Heart right ventricle (tissue), 16 donors: Measurements from ENCODE around the gene TANGO2. TPM values are rescaled to one million over a fixed set of nuclear protein-coding genes. Genes with fewer than 3 reads are reported as not detected.

Experiments
- ATAC-seq, 8 donors: fragments of 200-7000 bp; cut with Tn5 transposase; one replicate each; pipeline ENCODE4 v1.9.1; 2020; ENCODE audit warnings: mild to moderate bottlenecking in 8 of 8, moderate library complexity in 8 of 8, moderate number of reproducible peaks in 1 of 8
- DNase-seq, 2 donors: peaks; one replicate each; pipeline ENCODE4 v3.0.0-alpha.2; 2020
- H3K27ac ChIP-seq, 10 donors: fragments of 200-600 bp; sonication (generic) in 2 of 10; one replicate each; pipeline versions ENCODE4 v1.5.0 to v1.8.0; 2020 to 2022; ENCODE audit warnings: mild to moderate bottlenecking in 3 of 10
- H3K27me3 ChIP-seq, 7 donors: fragments of 200-600 bp; one replicate each; pipeline ENCODE4 v1.8.0; 2021 to 2022; ENCODE audit warnings: mild to moderate bottlenecking in 2 of 7
- H3K36me3 ChIP-seq, 9 donors: fragments of 200-600 bp; sonication (generic) in 1 of 9; one replicate each; pipeline versions ENCODE4 v1.5.0 to v1.8.0; 2020 to 2022; ENCODE audit warnings: mild to moderate bottlenecking in 2 of 9
- H3K4me1 ChIP-seq, 9 donors: fragments of 200-600 bp; sonication (generic) in 1 of 9; one replicate each; pipeline versions ENCODE4 v1.5.0 to v1.8.0; 2020 to 2022; ENCODE audit warnings: mild to moderate bottlenecking in 4 of 9
- H3K4me3 ChIP-seq, 10 donors: fragments of 200-600 bp; sonication (generic) in 2 of 10; one replicate each; pipeline versions ENCODE4 v1.5.0 to v1.8.0; 2020 to 2022; ENCODE audit warnings: mild to moderate bottlenecking in 7 of 10, moderate library complexity in 2 of 10
- H3K9me3 ChIP-seq, 11 donors: fragments of 200-600 bp in 10 of 11; sonication (generic) in 2 of 11; one replicate each; pipeline versions ENCODE4 v1.5.0 to v1.8.0; 2013 to 2022; ENCODE audit warnings: mild to moderate bottlenecking in 2 of 11, control low read depth in 1 of 11, moderate library complexity in 1 of 11
- CTCF ChIP-seq, 9 donors: fragments of 200-600 bp; sonication (generic) in 2 of 9; IDR thresholded peaks; one replicate each; pipeline versions ENCODE4 v1.5.0 to v1.8.0; 2021 to 2022; ENCODE audit warnings: antibody characterized with exemption in 9 of 9, mild to moderate bottlenecking in 5 of 9, moderate library complexity in 1 of 9
- WGBS, 2 donors: extraction: QIAGEN DNeasy Blood & Tissue Kit; methylation state at CpG; one replicate each; pipeline ENCODE4 v1.1.7; 2013; ENCODE audit warnings: inconsistent platforms in 1 of 2; 5-methylcytosine and 5-hydroxymethylcytosine counted together
- intact Hi-C, 10 donors: fragments of 100-400 bp; cut with DNase I; formaldehyde crosslinking; loops; one replicate each; pipeline versions ENCODE4 v1.11.1 to v1.14.2; 2022
- long read RNA-seq, 3 donors: library from polyadenylated mRNA; unstranded; transcript quantifications; one replicate each; pipeline ENCODE4 v2.0.0, GENCODE V29; 2020 to 2021
- polyA plus RNA-seq, 2 donors: library from polyadenylated mRNA; stranded (reverse); fragments of 200-250 nt; gene quantifications; one replicate each; pipeline ENCODE4 v1.2.3, GENCODE V29; 2013
- total RNA-seq, 10 donors: library from RNA; stranded (reverse); fragmentation: NEBNext Ultra II Directional in 3 of 10; extraction: Animal tissue kit (Norgen Biotek cat#: 25700) in 3 of 10; gene quantifications; one replicate each; pipeline versions ENCODE4 v1.2.1 to v1.2.4, GENCODE V29; 2021 to 2023
- donor health status: Arrhythmogenic right ventricular cardiomyopathy.
- donor health status: ischemic (EF 13 %, LVEDD 7.1; RV severe dilation, severe dysfunction).
- donor health status: healthy with polysubstance abuse.
- donor health status: DM: no; HTN: yes; CAD: no.
- donor health status: DM: no; HTN: no; CAD: no.
- donor health status: ischemic (EF 25% LVEDD 6.9; RV normal size, moderate dysfunction).
- donor health status: ischemic (EF 25% LVEDD 5.7; RV mildly dilated, moderate dysfunction).
- donor health status: healthy.
- donor health status: DM: yes; HTN: yes; CAD: no.
- donor health status: Ischemic cardiomyopathy.
- donor health status: ischemic (EF 35%, LVEDD 5.7; RV mildly dilated, moderate dysfunction).
- donor health status: nonischemic (EF 11% LVEDD 7.7; RV severe dilation, severe dysfunction).
- donor health status: DM: yes; HTN: yes; CAD: no.
- donor health status: PGD.
- donor health status: ischemic (EF 29% LVEDD 5.4; RV normal size, mild dysfunction).
- donor health status: nonischemic (EF 23%, LVEDD 6.1; RV moderate dilation, normal function).

TANGO2 gene
- total RNA-seq (100 to 1,000 TPM in 3 of 10 donors, 10 to 100 TPM in 7; 51.6 to 139 (median 94.2) TPM), polyA plus RNA-seq (10 to 100 TPM; 34.1 to 65.8 TPM)
- long read RNA-seq, donor 1, transcript TANGO2-201 (9 exons, 2,273 nt): major isoform, 15 of 148 reads
- long read RNA-seq, donor 1, transcript TANGO2-217 (9 exons, 2,439 nt): minor isoform, 5 of 148 reads
- long read RNA-seq, donor 1, transcript TANGO2-202 (7 exons, 2,011 nt): minor isoform, 5 of 148 reads
- long read RNA-seq, donor 1, partial matches to known transcripts: 24 of 148 reads
- long read RNA-seq, donor 1, other reads (novel, unspliced or antisense): 94 of 148 reads
- long read RNA-seq, donor 2, transcript TANGO2-201 (9 exons, 2,273 nt): major isoform, 21 of 192 reads
- long read RNA-seq, donor 2, transcript TANGO2-217 (9 exons, 2,439 nt): minor isoform, 14 of 192 reads
- long read RNA-seq, donor 2, transcript TANGO2-202 (7 exons, 2,011 nt): minor isoform, 5 of 192 reads
- long read RNA-seq, donor 2, partial matches to known transcripts: 32 of 192 reads
- long read RNA-seq, donor 2, other reads (novel, unspliced or antisense): 116 of 192 reads
- long read RNA-seq, donor 3, transcript TANGO2-201 (9 exons, 2,273 nt): minor isoform, 46 of 540 reads
- long read RNA-seq, donor 3, transcript TANGO2-202 (7 exons, 2,011 nt): minor isoform, 11 of 540 reads
- long read RNA-seq, donor 3, transcript TANGO2-210 (8 exons, 2,084 nt): minor isoform, 21 of 540 reads
- long read RNA-seq, donor 3, transcript TANGO2-217 (9 exons, 2,439 nt): major isoform, 57 of 540 reads
- long read RNA-seq, donor 3, partial matches to known transcripts: 85 of 540 reads
- long read RNA-seq, donor 3, other reads (novel, unspliced or antisense): 305 of 540 reads

GRCh38 chr22:20020533-20021195 lies at the start of gene TANGO2:
TSS of gene TANGO2 (plus strand) at chr22:20021110. CDS start at chr22:20036799, 15,689 bp downstream.
- peak within 1 kb of the TSS; percentile 86 to 99 (median 98) for H3K27ac ChIP-seq
- H3K4me1 ChIP-seq: peaks cover 30 to 66% (median 61%) of the 10 kb centered on the region in 9 donors
- peak; percentile 74 to 94 (median 83) for ATAC-seq
- peaks cover 0 to 19% (median 0%) of the 10 kb centered on the region in 7 donors for H3K27me3 ChIP-seq
- intact Hi-C loops: loop anchor here in 4 of 10 donors (2.0 to 10.0 kb wide), 4 partner anchors 60 to 304 kb away; partner anchors contain the start of genes DGCR8 (in 3 of the 4), DGCR6L (in 1 of the 4), RANBP1 (in 1 of the 4) and TRMT2A (in 1 of the 4)
- H3K4me3 ChIP-seq: peak within 1 kb of the TSS; percentile 70 to 99 (median 96)
- DNase-seq: peak; percentile 91 to 95
- TF ChIP-seq CTCF (IDR thresholded peaks at IDR 0.05): peak in 1 of 9 donors; percentile 6
- 1% methylated on average over 60 to 61 of the region's 61 CpGs for WGBS, 2 donors
- peaks cover 0 to 9% (median 0%) of the 10 kb centered on the region in 9 donors for H3K36me3 ChIP-seq
- H3K9me3 ChIP-seq: no peaks in the 10 kb centered on the region

- Histone ChIP-seq H3K4me3 (no peak overlapping the region), H3K27me3 (no peaks in the 10 kb centered on the region), H3K4me1 (peaks cover 0 to 27% (median 8%) of the 10 kb centered on the region in 9 donors), H3K27ac (peak overlapping the region in 3 of 10 donors; percentile 7 to 26 (median 15)), H3K9me3 (no peaks in the 10 kb centered on the region), H3K36me3 (peaks cover 0 to 81% (median 34%) of the 10 kb centered on the region in 9 donors)
- intact Hi-C loops: loop anchor here in 5 of 10 donors (2.0 to 10.0 kb wide), 2 partner anchors 41 to 153 kb away; no protein-coding TSS in a partner anchor
- no peak for DNase-seq
- 69 to 72% methylated on average over 28 of the region's 28 CpGs for WGBS, 2 donors
- TF ChIP-seq CTCF (IDR thresholded peaks at IDR 0.05): no peak
- peak in 5 of 8 donors; percentile 2 to 11 (median 6) for ATAC-seq
Observed at GRCh38 chr22:19971276-19972124, 49.4 kb upstream of the TANGO2 start.

GRCh38 chr22:19972251-19972650 lies 48.7 kb upstream of the TANGO2 start:
- no peaks in the 10 kb centered on the region for H3K9me3 ChIP-seq
- no peak for TF ChIP-seq CTCF (IDR thresholded peaks at IDR 0.05)
- intact Hi-C loops: loop anchor here in 1 of 10 donors (10.0 kb wide), 1 partner anchor 153 kb away; no protein-coding TSS in a partner anchor
- no peaks in the 10 kb centered on the region for H3K27me3 ChIP-seq
- H3K4me1 ChIP-seq: peaks cover 0 to 27% (median 8%) of the 10 kb centered on the region in 9 donors
- ATAC-seq (no peak), DNase-seq (no peak)
- no peak overlapping the region for H3K4me3 ChIP-seq
- WGBS, 2 donors: 85 to 89% methylated on average over 9 of the region's 9 CpGs
- peaks cover 0 to 81% (median 39%) of the 10 kb centered on the region in 9 donors for H3K36me3 ChIP-seq
- H3K27ac ChIP-seq: peak overlapping the region in 1 of 10 donors; percentile 26
